CD14-positive monocyte (primary cell): Measurements from ENCODE around the gene SPATA13. TPM values are rescaled to one million over a fixed set of nuclear protein-coding genes. Genes with fewer than 3 reads are reported as not detected.
A peak's percentile ranks its signal among the peaks of the same experiment; 100 is the strongest.

ENCODE experiments used
- DNase-seq, 3 donors: peaks; one replicate each; pipeline ENCODE4 v3.0.0-alpha.2; 2011 to 2022
- H2AFZ ChIP-seq: 2 replicates; pipeline ENCODE4 v1.6.0; 2012; ENCODE audit warnings: mild to moderate bottlenecking, low read depth, low read length, inconsistent platforms; ENCODE audit not compliant: insufficient read depth, poor library complexity, severe bottlenecking
- H3K27ac ChIP-seq, 2 donors: 1 replicate in 1 of 2; 2 replicates in 1 of 2; pipeline ENCODE4 v1.5.1; 2012 to 2013; ENCODE audit warnings: low read length in 2 of 2, control low read depth in 1 of 2, inconsistent platforms in 1 of 2, low read depth in 1 of 2, mild to moderate bottlenecking in 1 of 2
- H3K27me3 ChIP-seq, 2 donors: one replicate each; pipeline versions ENCODE4 v1.6.0 to v1.6.1; 2011 to 2013; ENCODE audit warnings: low read length in 2 of 2; ENCODE audit not compliant: control insufficient read depth in 2 of 2, insufficient read depth in 2 of 2
- H3K36me3 ChIP-seq, 2 donors: replicated peaks in 1 of 2; 1 replicate in 1 of 2; 2 replicates in 1 of 2; pipeline versions ENCODE4 v1.5.1 to v1.6.1; 2012 to 2013; ENCODE audit warnings: low read length in 2 of 2, control low read depth in 1 of 2, inconsistent platforms in 1 of 2, mild to moderate bottlenecking in 1 of 2; ENCODE audit not compliant: insufficient read depth in 2 of 2, control insufficient read depth in 1 of 2
- H3K4me1 ChIP-seq, 2 donors: 1 replicate in 1 of 2; 2 replicates in 1 of 2; pipeline versions ENCODE4 v1.5.1 to v1.6.1; 2012 to 2013; ENCODE audit warnings: low read length in 2 of 2, control low read depth in 1 of 2, inconsistent platforms in 1 of 2, mild to moderate bottlenecking in 1 of 2, moderate library complexity in 1 of 2; ENCODE audit not compliant: insufficient read depth in 2 of 2, control insufficient read depth in 1 of 2
- H3K4me2 ChIP-seq: replicated peaks from 2 replicates; pipeline ENCODE3; 2012; ENCODE audit warnings: low read length, moderate library complexity, mild to moderate bottlenecking; ENCODE audit not compliant: poor library complexity, severe bottlenecking; ENCODE audit errors: extremely low read depth
- H3K4me3 ChIP-seq, 3 experiments: fragments of 200-600 bp in 1 of 3; sonication (generic) in 1 of 3; replicated peaks in 1 of 3; 1 replicate in 2 of 3; 2 replicates in 1 of 3; pipeline ENCODE4 v1.5.1; 2011 to 2013; ENCODE audit warnings: low read length in 3 of 3, mild to moderate bottlenecking in 3 of 3, control low read depth in 2 of 3, low read depth in 2 of 3, inconsistent platforms in 1 of 3, moderate library complexity in 1 of 3
- H3K79me2 ChIP-seq: 2 replicates; pipeline ENCODE4 v1.6.0; 2012; ENCODE audit warnings: mild to moderate bottlenecking, control low read depth, inconsistent platforms, low read length, moderate library complexity; ENCODE audit not compliant: insufficient read depth
- H3K9ac ChIP-seq: 2 replicates; pipeline ENCODE4 v1.6.0; 2017; ENCODE audit warnings: low read length, mild to moderate bottlenecking; ENCODE audit not compliant: insufficient read depth, poor library complexity, severe bottlenecking
- H3K9me3 ChIP-seq, 2 donors: replicated peaks in 1 of 2; 1 replicate in 1 of 2; 2 replicates in 1 of 2; pipeline versions ENCODE4 v1.5.1 to v1.6.1; 2012 to 2013; ENCODE audit warnings: low read length in 2 of 2, control low read depth in 1 of 2; ENCODE audit not compliant: control insufficient read depth in 1 of 2, insufficient read depth in 1 of 2
- H4K20me1 ChIP-seq: 2 replicates; pipeline ENCODE4 v1.6.0; 2012; ENCODE audit warnings: mild to moderate bottlenecking, low read length, control low read depth, moderate library complexity; ENCODE audit not compliant: insufficient read depth
- H3K27ac Mint-ChIP-seq, 7 donors: one replicate each; pipeline ENCODE4 v1.8.0; 2020; ENCODE audit warnings: mild to moderate bottlenecking in 7 of 7, mixed read lengths in 7 of 7, moderate library complexity in 6 of 7, inconsistent platforms in 2 of 7
- H3K27me3 Mint-ChIP-seq, 3 donors: one replicate each; pipeline ENCODE4 v1.8.0; 2021 to 2022; ENCODE audit warnings: low read depth in 3 of 3, mild to moderate bottlenecking in 3 of 3, mixed read lengths in 3 of 3, moderate library complexity in 3 of 3, inconsistent platforms in 1 of 3
- H3K36me3 Mint-ChIP-seq, 2 donors: one replicate each; pipeline ENCODE4 v1.8.0; 2020; ENCODE audit warnings: mixed read lengths in 2 of 2, inconsistent platforms in 1 of 2, mild to moderate bottlenecking in 1 of 2
- H3K4me1 Mint-ChIP-seq: one replicate; pipeline ENCODE4 v1.8.0; 2020; ENCODE audit warnings: mild to moderate bottlenecking, mixed read lengths
- H3K4me3 Mint-ChIP-seq, 2 donors: one replicate each; pipeline ENCODE4 v1.8.0; 2020; ENCODE audit warnings: mild to moderate bottlenecking in 2 of 2, mixed read lengths in 2 of 2, moderate library complexity in 1 of 2
- H3K9me3 Mint-ChIP-seq, 7 donors: one replicate each; pipeline ENCODE4 v1.8.0; 2020 to 2022; ENCODE audit warnings: mixed read lengths in 7 of 7, mild to moderate bottlenecking in 6 of 7, moderate library complexity in 6 of 7, inconsistent platforms in 2 of 7
- CTCF ChIP-seq: fragments of 200-600 bp; IDR thresholded peaks from one replicate; pipeline ENCODE4 v1.8.0; 2022; ENCODE audit warnings: antibody characterized with exemption, mild to moderate bottlenecking
- WGBS: methylation state at CpG from one replicate; pipeline ENCODE4 v1.1.5; 2013; ENCODE audit warnings: missing lambda C conversion rate; ENCODE audit not compliant: insufficient coverage; 5-methylcytosine and 5-hydroxymethylcytosine counted together
- intact Hi-C, 2 donors: fragments of 100-400 bp; cut with micrococcal nuclease; formaldehyde crosslinking; loops; one replicate each; pipeline versions ENCODE4 v1.15.0 to v1.15.1; 2023
- polyA plus RNA-seq, 3 donors: library from polyadenylated mRNA; depleted of rRNA in 1 of 3; unstranded in 2 of 3; stranded (reverse) in 1 of 3; fragments of 300-500 nt in 2 of 3; fragments of >200 nt in 1 of 3; fragmentation: Illumina TruSeq in 2 of 3; gene quantifications; 1 replicate in 2 of 3; 2 replicates in 1 of 3; pipeline ENCODE4 v1.2.3, GENCODE V29; 2012 to 2021

SPATA13 gene
- polyA plus RNA-seq, 3 donors = 9.3 to 44.7 (median 11.6) TPM

- WGBS = 100% methylated on average over 2 of the region's 5 CpGs
- Mint-ChIP-seq H3K4me1 (peaks cover 3% of the 10 kb centered on the region), H3K9me3 (peaks cover 4 to 13% (median 8%) of the 10 kb centered on the region in 7 donors), H3K27me3 (peaks cover 0 to 1% (median 0%) of the 10 kb centered on the region in 3 donors), H3K36me3 (no peaks in the 10 kb centered on the region), H3K27ac (no peak overlapping the region), H3K4me3 (no peak overlapping the region)
- TF ChIP-seq CTCF = no peak
- Histone ChIP-seq H3K4me1 (no peaks in the 10 kb centered on the region), H3K27ac (no peak overlapping the region), H4K20me1 (no peaks in the 10 kb centered on the region), H3K79me2 (no peaks in the 10 kb centered on the region), H3K4me2 (no peak overlapping the region), H3K9me3 (peaks cover 0 to 8% of the 10 kb centered on the region in 2 donors), H3K4me3 (no peak overlapping the region), H3K27me3 (no peaks in the 10 kb centered on the region), H3K36me3 (no peaks in the 10 kb centered on the region), H3K9ac (no peak overlapping the region), H2AFZ (no peak overlapping the region)
- DNase-seq = no peak
- intact Hi-C loops = no loop called here
Observed at GRCh38 chr13:24180750-24181377, 20.3 kb downstream of the SPATA13 start.

GRCh38 chr13:24181991-24182702 is 21.6 kb downstream of the SPATA13 start:
- intact Hi-C loops = no loop called here

More at GRCh38 chr13:24181991-24182702, 21.6 kb downstream of the SPATA13 start:
- Mint-ChIP-seq H3K9me3 (peaks cover 4 to 13% (median 8%) of the 10 kb centered on the region in 7 donors), H3K4me1 (peaks cover 11% of the 10 kb centered on the region), H3K27ac (peak overlapping the region in 1 of 7 donors; percentile 64), H3K27me3 (peaks cover 0 to 1% (median 0%) of the 10 kb centered on the region in 3 donors), H3K36me3 (no peaks in the 10 kb centered on the region), H3K4me3 (no peak overlapping the region)
- H3K4me1 ChIP-seq = peaks cover 0 to 8% of the 10 kb centered on the region in 2 donors
- no peak overlapping the region for H3K4me2 ChIP-seq
- H3K4me3 ChIP-seq = no peak overlapping the region
- no peaks in the 10 kb centered on the region for H4K20me1 ChIP-seq
- WGBS = 65% methylated on average over 1 of the region's 4 CpGs
- no peak overlapping the region for H3K27ac ChIP-seq
- H2AFZ ChIP-seq = peak overlapping the region; percentile 15
- H3K9me3 ChIP-seq = peaks cover 0 to 8% of the 10 kb centered on the region in 2 donors
- TF ChIP-seq CTCF = no peak
- no peaks in the 10 kb centered on the region for H3K27me3 ChIP-seq
- H3K36me3 ChIP-seq = no peaks in the 10 kb centered on the region
- peak in 1 of 3 donors; percentile 12 for DNase-seq
- no peaks in the 10 kb centered on the region for H3K79me2 ChIP-seq
- H3K9ac ChIP-seq = no peak overlapping the region
